GM11168 (cell line): ENCODE data around the gene DNAJB8.

Experiments used
- in situ Hi-C: fragments of 300-500 bp; cut with MboI; formaldehyde crosslinking; loops from one replicate; pipeline ENCODE4 v1.12.0; 2022; ENCODE audit warnings: low sequenced_read_pairs; ENCODE audit not compliant: unreplicated experiment

Gene DNAJB8

GRCh38 chr3:128485282-128486204 is 18.9 kb upstream of the DNAJB8 start:
- in situ Hi-C loops, result no loop called here

- in situ Hi-C loops, result no loop called here
Observed at GRCh38 chr3:128484404-128485281, 18.0 kb upstream of the DNAJB8 start.

- in situ Hi-C loops, result no loop called here
Observed at GRCh38 chr3:128483657-128484403, 17.1 kb upstream of the DNAJB8 start.

GRCh38 chr3:128482666-128483656 is 16.3 kb upstream of the DNAJB8 start:
- in situ Hi-C loops, result no loop called here

- in situ Hi-C loops, result no loop called here
Observed at GRCh38 chr3:128482175-128482574, 15.5 kb upstream of the DNAJB8 start.

- in situ Hi-C loops, result no loop called here
Observed at GRCh38 chr3:128481438-128481942, 14.8 kb upstream of the DNAJB8 start.

GRCh38 chr3:128480717-128481437 is 14.2 kb upstream of the DNAJB8 start:
- in situ Hi-C loops, result no loop called here

- in situ Hi-C loops, result no loop called here
Observed at GRCh38 chr3:128480278-128480677, 13.6 kb upstream of the DNAJB8 start.

GRCh38 chr3:128479558-128480086 is 12.9 kb upstream of the DNAJB8 start:
- in situ Hi-C loops, result no loop called here

- in situ Hi-C loops, result no loop called here
Observed at GRCh38 chr3:128478576-128479506, 12.2 kb upstream of the DNAJB8 start.

GRCh38 chr3:128476659-128477058 is 10.0 kb upstream of the DNAJB8 start:
- in situ Hi-C loops, result no loop called here

- in situ Hi-C loops, result no loop called here
Observed at GRCh38 chr3:128475355-128475754, 8.7 kb upstream of the DNAJB8 start.

- in situ Hi-C loops, result no loop called here
Observed at GRCh38 chr3:128473737-128474136, 7.0 kb upstream of the DNAJB8 start.

GRCh38 chr3:128473180-128473519 is 6.5 kb upstream of the DNAJB8 start:
- in situ Hi-C loops, result no loop called here

GRCh38 chr3:128472449-128473179 is 5.9 kb upstream of the DNAJB8 start:
- in situ Hi-C loops, result no loop called here

- in situ Hi-C loops, result no loop called here
Observed at GRCh38 chr3:128471720-128472119, 5.0 kb upstream of the DNAJB8 start.

- in situ Hi-C loops, result no loop called here
Observed at GRCh38 chr3:128471110-128471509, 4.4 kb upstream of the DNAJB8 start.
